22Rv1 (cell line): ENCODE measurements around the gene MAP4K2.

ENCODE experiments used
- ZFX ChIP-seq: fragments of 450-650 bp; IDR thresholded peaks from 2 replicates; pipeline ENCODE4 v1.6.1; 2017; ENCODE audit warnings: antibody characterized with exemption, borderline replicate concordance
- TF ChIP-seq, protein P1 (sequence below): fragments of 450-650 bp; IDR thresholded peaks from 2 replicates; pipeline ENCODE4 v1.5.1; 2017; ENCODE audit warnings: mild to moderate bottlenecking

- TF ChIP-seq, protein P1, sequence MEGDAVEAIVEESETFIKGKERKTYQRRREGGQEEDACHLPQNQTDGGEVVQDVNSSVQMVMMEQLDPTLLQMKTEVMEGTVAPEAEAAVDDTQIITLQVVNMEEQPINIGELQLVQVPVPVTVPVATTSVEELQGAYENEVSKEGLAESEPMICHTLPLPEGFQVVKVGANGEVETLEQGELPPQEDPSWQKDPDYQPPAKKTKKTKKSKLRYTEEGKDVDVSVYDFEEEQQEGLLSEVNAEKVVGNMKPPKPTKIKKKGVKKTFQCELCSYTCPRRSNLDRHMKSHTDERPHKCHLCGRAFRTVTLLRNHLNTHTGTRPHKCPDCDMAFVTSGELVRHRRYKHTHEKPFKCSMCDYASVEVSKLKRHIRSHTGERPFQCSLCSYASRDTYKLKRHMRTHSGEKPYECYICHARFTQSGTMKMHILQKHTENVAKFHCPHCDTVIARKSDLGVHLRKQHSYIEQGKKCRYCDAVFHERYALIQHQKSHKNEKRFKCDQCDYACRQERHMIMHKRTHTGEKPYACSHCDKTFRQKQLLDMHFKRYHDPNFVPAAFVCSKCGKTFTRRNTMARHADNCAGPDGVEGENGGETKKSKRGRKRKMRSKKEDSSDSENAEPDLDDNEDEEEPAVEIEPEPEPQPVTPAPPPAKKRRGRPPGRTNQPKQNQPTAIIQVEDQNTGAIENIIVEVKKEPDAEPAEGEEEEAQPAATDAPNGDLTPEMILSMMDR, result no peak
- no peak for TF ChIP-seq ZFX
Measured at GRCh38 chr11:64849598-64850356, 46.8 kb upstream of the MAP4K2 start.
